OCI-LY1 (cell line): Measurements from ENCODE around the gene PCSK6.

Experiments used
- H2AFZ ChIP-seq: fragments of 200-600 bp; sonication (generic), shearing (Covaris generic); 2 replicates; pipeline ENCODE4 v1.6.0; 2014; ENCODE audit warnings: antibody characterized with exemption, mild to moderate bottlenecking, low read length
- H3F3A ChIP-seq: fragments of 200-600 bp; sonication (generic), shearing (Covaris generic); 2 replicates; pipeline ENCODE4 v1.6.0; 2014; ENCODE audit warnings: mild to moderate bottlenecking, antibody characterized with exemption, low read length, moderate library complexity; ENCODE audit not compliant: insufficient read depth
- H3K27ac ChIP-seq: fragments of 200-600 bp; sonication (generic); 2 replicates; pipeline ENCODE4 v1.5.1; 2014; ENCODE audit warnings: low read length, mixed run types, mild to moderate bottlenecking, low read depth; ENCODE audit not compliant: poor library complexity, severe bottlenecking
- H3K27me3 ChIP-seq: fragments of 200-600 bp; sonication (generic); 2 replicates; pipeline ENCODE4 v1.6.0; 2014; ENCODE audit warnings: antibody characterized with exemption, mild to moderate bottlenecking, low read length, moderate library complexity; ENCODE audit not compliant: insufficient read depth
- H3K36me3 ChIP-seq: fragments of 200-600 bp; sonication (generic); 2 replicates; pipeline ENCODE4 v1.6.1; 2014; ENCODE audit warnings: mild to moderate bottlenecking, antibody characterized with exemption, low read length, moderate library complexity, mixed read lengths; ENCODE audit not compliant: insufficient read depth
- H3K4me1 ChIP-seq: fragments of 200-600 bp; sonication (generic); 2 replicates; pipeline ENCODE4 v1.5.1; 2014; ENCODE audit warnings: mild to moderate bottlenecking, low read length, moderate library complexity; ENCODE audit not compliant: insufficient read depth, severe bottlenecking
- H3K4me2 ChIP-seq: fragments of 200-600 bp; sonication (generic), shearing (Covaris generic); 2 replicates; pipeline ENCODE4 v1.6.1; 2014; ENCODE audit warnings: low read length
- H3K4me3 ChIP-seq: fragments of 200-600 bp; sonication (generic); 2 replicates; pipeline ENCODE4 v1.5.1; 2014; ENCODE audit warnings: low read length, low read depth, mild to moderate bottlenecking, mixed read lengths; ENCODE audit not compliant: poor library complexity, severe bottlenecking
- H3K79me2 ChIP-seq: fragments of 200-600 bp; shearing (Covaris generic); 2 replicates; pipeline ENCODE4 v1.6.1; 2016; ENCODE audit warnings: mixed run types, low read length, mixed read lengths; ENCODE audit not compliant: insufficient read depth
- H3K9ac ChIP-seq: fragments of 200-600 bp; sonication (generic), shearing (Covaris generic); 2 replicates; pipeline ENCODE4 v1.6.1; 2014; ENCODE audit warnings: mild to moderate bottlenecking, low read length, mixed read lengths
- H3K9me2 ChIP-seq: fragments of 200-600 bp; sonication (generic), shearing (Covaris generic); 2 replicates; pipeline ENCODE4 v1.6.1; 2014; ENCODE audit warnings: low read depth, mild to moderate bottlenecking, low read length, mixed read lengths
- H3K9me3 ChIP-seq: fragments of 200-600 bp; shearing (Covaris generic); 2 replicates; pipeline ENCODE4 v1.6.1; 2014; ENCODE audit warnings: low read length, mixed read lengths
- H4K20me1 ChIP-seq: fragments of 200-600 bp; sonication (generic), shearing (Covaris generic); 2 replicates; pipeline ENCODE4 v1.6.0; 2016; ENCODE audit warnings: mild to moderate bottlenecking, low read length; ENCODE audit not compliant: insufficient read depth
- CTCF ChIP-seq: fragments of 200-600 bp; sonication (generic), shearing (Covaris generic); IDR thresholded peaks from 2 replicates; pipeline ENCODE4 v1.5.1; 2017; ENCODE audit warnings: mild to moderate bottlenecking, antibody characterized with exemption, low read length, moderate library complexity, mixed read lengths
- EZH2 ChIP-seq: fragments of 200-600 bp; sonication (generic), shearing (Covaris generic); IDR thresholded peaks from 2 replicates; pipeline ENCODE4 v1.8.0; 2017; ENCODE audit warnings: borderline replicate concordance, mixed run types, mild to moderate bottlenecking, antibody characterized with exemption, low read length, moderate library complexity, mixed read lengths

PCSK6 gene

DNA sequence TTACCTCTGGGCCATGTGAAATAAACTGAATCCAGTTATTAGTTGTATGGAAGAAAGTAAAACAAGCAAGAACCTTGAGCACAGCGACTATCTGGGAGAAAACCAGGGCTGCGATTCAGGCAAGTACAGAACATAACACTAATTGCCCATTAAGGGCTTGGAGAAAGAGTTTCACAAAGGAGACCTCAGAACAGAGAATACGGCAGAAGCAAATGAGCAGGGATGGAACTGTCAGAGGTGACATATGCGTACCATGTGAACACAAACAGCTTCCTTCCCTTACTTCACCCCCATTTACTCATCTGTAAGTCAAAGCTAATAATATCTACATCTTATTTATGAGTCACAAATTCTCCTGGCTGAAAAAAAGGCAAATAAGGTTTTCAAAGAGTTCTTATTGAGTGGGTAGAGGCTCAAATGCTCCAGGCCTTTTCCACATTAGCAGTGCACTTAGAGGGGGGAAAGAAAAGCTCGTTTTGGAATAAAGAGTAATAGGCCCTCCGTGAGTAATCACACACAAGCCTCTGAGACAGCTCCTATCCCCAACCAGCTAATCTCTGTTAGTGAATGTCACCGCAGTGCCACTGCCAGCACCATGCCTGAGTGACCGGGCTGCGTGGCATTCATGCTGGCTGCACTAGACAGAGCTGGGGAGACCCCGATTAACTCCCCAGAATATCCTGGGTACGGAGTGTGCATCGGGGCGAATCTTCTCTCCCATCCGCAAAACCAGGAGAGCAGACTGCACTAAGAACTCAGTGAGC, 2.6 kb downstream of the PCSK6 start:
- no peaks in the 10 kb centered on the region for H3K27me3 ChIP-seq
- no peak overlapping the region for H3K4me2 ChIP-seq
- H4K20me1 ChIP-seq: no peaks in the 10 kb centered on the region

GRCh38 chr15:101483462-101483861, 6.0 kb downstream of the PCSK6 start:
- Histone ChIP-seq H4K20me1 (no peaks in the 10 kb centered on the region), H2AFZ (no peak overlapping the region), H3K4me2 (no peak overlapping the region), H3K9ac (no peak overlapping the region), H3F3A (no peaks in the 10 kb centered on the region), H3K27ac (no peak overlapping the region), H3K4me3 (no peak overlapping the region), H3K79me2 (no peaks in the 10 kb centered on the region), H3K4me1 (no peaks in the 10 kb centered on the region), H3K27me3 (no peaks in the 10 kb centered on the region), H3K9me2 (no peaks in the 10 kb centered on the region), H3K36me3 (no peaks in the 10 kb centered on the region), H3K9me3 (no peaks in the 10 kb centered on the region)
- TF ChIP-seq EZH2 (no peak), CTCF (no peak)

More for the DNA sequence above, 2.6 kb downstream of the PCSK6 start:
- no peaks in the 10 kb centered on the region for H3K36me3 ChIP-seq
- H3K9me2 ChIP-seq: no peaks in the 10 kb centered on the region
- no peaks in the 10 kb centered on the region for H3K9me3 ChIP-seq
- H3K9ac ChIP-seq: no peak overlapping the region
- no peaks in the 10 kb centered on the region for H3K79me2 ChIP-seq
- H3K4me1 ChIP-seq: no peaks in the 10 kb centered on the region
- no peak overlapping the region for H3K4me3 ChIP-seq
- no peak for TF ChIP-seq EZH2
- TF ChIP-seq CTCF: no peak
- H3K27ac ChIP-seq: no peak overlapping the region
- H3F3A ChIP-seq: no peaks in the 10 kb centered on the region
- H2AFZ ChIP-seq: no peak overlapping the region

GRCh38 chr15:101482526-101483371, 6.8 kb downstream of the PCSK6 start:
- H3K4me2 ChIP-seq: no peak overlapping the region
- H3K9ac ChIP-seq: no peak overlapping the region

More at GRCh38 chr15:101482526-101483371, 6.8 kb downstream of the PCSK6 start:
- Histone ChIP-seq H4K20me1 (no peaks in the 10 kb centered on the region), H3K27me3 (no peaks in the 10 kb centered on the region), H3K9me2 (no peaks in the 10 kb centered on the region), H3K9me3 (no peaks in the 10 kb centered on the region), H3K4me1 (no peaks in the 10 kb centered on the region), H3K27ac (no peak overlapping the region), H2AFZ (no peak overlapping the region), H3K36me3 (no peaks in the 10 kb centered on the region), H3K4me3 (no peak overlapping the region), H3F3A (no peaks in the 10 kb centered on the region), H3K79me2 (no peaks in the 10 kb centered on the region)
- no peak for TF ChIP-seq CTCF
- TF ChIP-seq EZH2: no peak
